Left renal cortex interstitium (tissue), 4 donors: Measurements from ENCODE around the gene GATAD2B. TPM values are rescaled to one million over a fixed set of nuclear protein-coding genes. Genes with fewer than 3 reads are reported as not detected.
"Not testable (repeated sequence)": the region's sequence is repeated elsewhere in the genome, so short reads cannot be mapped to it uniquely, and the experiment has no call there.

Experiments used
- DNase-seq, 4 donors: peaks; one replicate each; pipeline ENCODE4 v3.0.0-alpha.2; 2013; ENCODE audit warnings: low read depth in 4 of 4, low spot score in 2 of 4, missing footprints in 1 of 4
- polyA plus RNA-seq, 4 donors: library from polyadenylated mRNA; unstranded; fragments of 120-200 nt; gene quantifications; one replicate each; pipeline ENCODE4 v1.2.1, GENCODE V29; 2013; ENCODE audit not compliant: insufficient read length in 4 of 4

Gene GATAD2B
- polyA plus RNA-seq, 4 donors = 22.6 to 37.1 (median 28.9) TPM

- no peak for DNase-seq
Measured at GRCh38 chr1:153845158-153845557, 77.6 kb downstream of the GATAD2B start.

- DNase-seq = not testable (repeated sequence)
Measured at GRCh38 chr1:153844349-153844748, 78.4 kb downstream of the GATAD2B start.

- DNase-seq = no peak
Measured at GRCh38 chr1:153842006-153842471, 80.7 kb downstream of the GATAD2B start.

GRCh38 chr1:153841463-153841994 lies 81.2 kb downstream of the GATAD2B start:
- no peak for DNase-seq

GRCh38 chr1:153840774-153841173 lies 82.0 kb downstream of the GATAD2B start:
- DNase-seq = not testable (repeated sequence)

GRCh38 chr1:153833968-153834367 lies 88.8 kb downstream of the GATAD2B start:
- DNase-seq = not testable (repeated sequence)

- no peak for DNase-seq
Measured at GRCh38 chr1:153833171-153833570, 89.6 kb downstream of the GATAD2B start.

GRCh38 chr1:153832293-153832692 lies 90.5 kb downstream of the GATAD2B start:
- DNase-seq = no peak

- peak in 1 of 4 donors; percentile 24 for DNase-seq
Measured at GRCh38 chr1:153831026-153831425, 91.7 kb downstream of the GATAD2B start.

- no peak for DNase-seq
Measured at GRCh38 chr1:153827168-153827964, 95.4 kb downstream of the GATAD2B start.

GRCh38 chr1:153818876-153819275 lies 103.9 kb downstream of the GATAD2B start:
- no peak for DNase-seq

- no peak for DNase-seq
Measured at GRCh38 chr1:153816283-153816889, 106.4 kb downstream of the GATAD2B start.

GRCh38 chr1:153805886-153806719 lies 116.7 kb downstream of the GATAD2B start:
- DNase-seq = no peak

GRCh38 chr1:153805042-153805745 lies 117.6 kb downstream of the GATAD2B start:
- no peak for DNase-seq

- DNase-seq = no peak
Measured at GRCh38 chr1:153804112-153804511, 118.7 kb downstream of the GATAD2B start.

GRCh38 chr1:153803470-153804056 lies 119.2 kb downstream of the GATAD2B start:
- no peak for DNase-seq

- DNase-seq = no peak
Measured at GRCh38 chr1:153801786-153802697, 120.7 kb downstream of the GATAD2B start.

GRCh38 chr1:153801028-153801625 lies 121.6 kb downstream of the GATAD2B start:
- no peak for DNase-seq
